ENCODE measurements around the gene HSD11B2.

Gene HSD11B2

DNA sequence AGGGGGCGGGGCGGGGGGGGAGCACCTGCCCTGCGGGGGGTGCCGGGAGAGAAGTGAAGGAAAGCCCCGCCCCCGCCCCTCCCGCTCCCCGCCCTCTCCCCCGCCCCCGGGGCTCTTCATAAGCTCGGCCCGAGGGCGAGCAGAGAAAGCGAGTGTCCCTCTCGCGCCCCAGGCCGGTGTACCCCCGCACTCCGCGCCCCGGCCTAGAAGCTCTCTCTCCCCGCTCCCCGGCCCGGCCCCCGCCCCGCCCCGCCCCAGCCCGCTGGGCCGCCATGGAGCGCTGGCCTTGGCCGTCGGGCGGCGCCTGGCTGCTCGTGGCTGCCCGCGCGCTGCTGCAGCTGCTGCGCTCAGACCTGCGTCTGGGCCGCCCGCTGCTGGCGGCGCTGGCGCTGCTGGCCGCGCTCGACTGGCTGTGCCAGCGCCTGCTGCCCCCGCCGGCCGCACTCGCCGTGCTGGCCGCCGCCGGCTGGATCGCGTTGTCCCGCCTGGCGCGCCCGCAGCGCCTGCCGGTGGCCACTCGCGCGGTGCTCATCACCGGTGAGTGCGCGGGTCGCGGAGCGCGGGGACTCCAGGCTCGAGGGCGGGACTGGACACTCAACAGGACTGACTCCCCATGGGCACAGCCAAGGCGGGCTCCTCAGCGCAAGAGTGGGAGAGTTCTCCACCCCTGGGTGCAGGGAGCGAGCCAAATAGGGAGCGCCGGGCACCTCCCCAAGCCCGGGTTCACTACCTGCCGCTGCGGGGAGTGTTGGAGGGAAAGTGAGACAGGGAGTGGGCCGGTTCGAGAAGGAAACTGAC lies at the start of gene HSD11B2:
Gene HSD11B2, plus strand, starts transcription at position 145 of the 798 bp plus-strand sequence. Its CDS starts 128 bp downstream, at position 273.
- TF ChIP-seq, protein P1, sequence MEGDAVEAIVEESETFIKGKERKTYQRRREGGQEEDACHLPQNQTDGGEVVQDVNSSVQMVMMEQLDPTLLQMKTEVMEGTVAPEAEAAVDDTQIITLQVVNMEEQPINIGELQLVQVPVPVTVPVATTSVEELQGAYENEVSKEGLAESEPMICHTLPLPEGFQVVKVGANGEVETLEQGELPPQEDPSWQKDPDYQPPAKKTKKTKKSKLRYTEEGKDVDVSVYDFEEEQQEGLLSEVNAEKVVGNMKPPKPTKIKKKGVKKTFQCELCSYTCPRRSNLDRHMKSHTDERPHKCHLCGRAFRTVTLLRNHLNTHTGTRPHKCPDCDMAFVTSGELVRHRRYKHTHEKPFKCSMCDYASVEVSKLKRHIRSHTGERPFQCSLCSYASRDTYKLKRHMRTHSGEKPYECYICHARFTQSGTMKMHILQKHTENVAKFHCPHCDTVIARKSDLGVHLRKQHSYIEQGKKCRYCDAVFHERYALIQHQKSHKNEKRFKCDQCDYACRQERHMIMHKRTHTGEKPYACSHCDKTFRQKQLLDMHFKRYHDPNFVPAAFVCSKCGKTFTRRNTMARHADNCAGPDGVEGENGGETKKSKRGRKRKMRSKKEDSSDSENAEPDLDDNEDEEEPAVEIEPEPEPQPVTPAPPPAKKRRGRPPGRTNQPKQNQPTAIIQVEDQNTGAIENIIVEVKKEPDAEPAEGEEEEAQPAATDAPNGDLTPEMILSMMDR (IDR thresholded peaks at IDR 0.05; ENCODE audit: low read depth, low read length, poor library complexity, severe bottlenecking), result no peak
- peak; percentile 76; the same call in 1 of the 2 replicates for TF ChIP-seq EZH2phosphoT487 (IDR thresholded peaks at IDR 0.05; ENCODE audit: borderline replicate concordance, low read length)
- Histone ChIP-seq H3K36me3 (ENCODE audit: control insufficient read depth, low read length) (no peaks in the 10 kb centered on the region), H3K4me2 (ENCODE audit: low read length) (peak within 1 kb of the TSS; percentile 66), H4K20me1 (ENCODE audit: control insufficient read depth, insufficient read depth, low read depth, low read length) (no peaks in the 10 kb centered on the region), H3F3A (ENCODE audit: control insufficient read depth, insufficient read depth) (no peaks in the 10 kb centered on the region), H3K79me2 (ENCODE audit: control insufficient read depth, low read length) (no peaks in the 10 kb centered on the region), H3K9me2 (replicated peaks; ENCODE audit: control insufficient read depth, low read length) (no peaks in the 10 kb centered on the region), H3K9me3 (ENCODE audit: control insufficient read depth, insufficient read depth, low read length) (no peaks in the 10 kb centered on the region), H3K4me1 (ENCODE audit: control insufficient read depth, low read length) (peaks cover 12% of the 10 kb centered on the region), H3K27ac (ENCODE audit: low read depth, low read length) (no peak within 1 kb of the TSS), H3K27me3 (ENCODE audit: control insufficient read depth, low read length) (peaks cover 50% of the 10 kb centered on the region), H3K4me3 (ENCODE audit: low read length) (peak within 1 kb of the TSS; percentile 67)

DNA sequence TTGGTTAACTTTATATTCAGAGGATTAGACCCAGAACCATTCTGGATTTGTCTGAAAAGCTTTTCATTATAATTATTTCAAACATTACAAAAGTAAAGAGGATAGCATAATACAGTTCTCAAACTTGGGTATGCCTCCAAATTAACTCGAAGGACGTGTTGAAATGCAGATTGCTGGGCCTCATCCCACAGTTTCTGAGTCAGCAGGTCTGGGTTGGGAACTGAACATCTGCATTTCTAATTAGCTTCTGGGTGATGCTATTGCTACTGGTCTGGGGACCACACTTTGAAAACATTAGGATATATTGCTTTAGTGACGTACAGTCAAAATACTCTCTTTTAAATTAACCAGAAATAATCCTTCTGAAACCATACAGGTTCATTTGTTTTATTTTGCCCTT lies 47.6 kb upstream of the HSD11B2 start:
- Histone ChIP-seq H3K4me1 (ENCODE audit: control insufficient read depth, low read length) (no peaks in the 10 kb centered on the region), H3K27ac (ENCODE audit: low read depth, low read length) (no peak overlapping the region), H3K79me2 (ENCODE audit: control insufficient read depth, low read length) (no peaks in the 10 kb centered on the region), H3F3A (ENCODE audit: control insufficient read depth, insufficient read depth) (no peaks in the 10 kb centered on the region), H3K4me3 (ENCODE audit: low read length) (no peak overlapping the region), H3K27me3 (ENCODE audit: control insufficient read depth, low read length) (peaks cover 35% of the 10 kb centered on the region), H3K4me2 (ENCODE audit: low read length) (no peak overlapping the region), H3K36me3 (ENCODE audit: control insufficient read depth, low read length) (no peaks in the 10 kb centered on the region), H3K9me2 (replicated peaks; ENCODE audit: control insufficient read depth, low read length) (no peaks in the 10 kb centered on the region), H3K9me3 (ENCODE audit: control insufficient read depth, insufficient read depth, low read length) (no peaks in the 10 kb centered on the region), H4K20me1 (ENCODE audit: control insufficient read depth, insufficient read depth, low read depth, low read length) (no peaks in the 10 kb centered on the region)
- no peak for TF ChIP-seq EZH2phosphoT487 (IDR thresholded peaks at IDR 0.05; ENCODE audit: borderline replicate concordance, low read length)
- TF ChIP-seq, protein P1 (IDR thresholded peaks at IDR 0.05; ENCODE audit: low read depth, low read length, poor library complexity, severe bottlenecking), result no peak

DNA sequence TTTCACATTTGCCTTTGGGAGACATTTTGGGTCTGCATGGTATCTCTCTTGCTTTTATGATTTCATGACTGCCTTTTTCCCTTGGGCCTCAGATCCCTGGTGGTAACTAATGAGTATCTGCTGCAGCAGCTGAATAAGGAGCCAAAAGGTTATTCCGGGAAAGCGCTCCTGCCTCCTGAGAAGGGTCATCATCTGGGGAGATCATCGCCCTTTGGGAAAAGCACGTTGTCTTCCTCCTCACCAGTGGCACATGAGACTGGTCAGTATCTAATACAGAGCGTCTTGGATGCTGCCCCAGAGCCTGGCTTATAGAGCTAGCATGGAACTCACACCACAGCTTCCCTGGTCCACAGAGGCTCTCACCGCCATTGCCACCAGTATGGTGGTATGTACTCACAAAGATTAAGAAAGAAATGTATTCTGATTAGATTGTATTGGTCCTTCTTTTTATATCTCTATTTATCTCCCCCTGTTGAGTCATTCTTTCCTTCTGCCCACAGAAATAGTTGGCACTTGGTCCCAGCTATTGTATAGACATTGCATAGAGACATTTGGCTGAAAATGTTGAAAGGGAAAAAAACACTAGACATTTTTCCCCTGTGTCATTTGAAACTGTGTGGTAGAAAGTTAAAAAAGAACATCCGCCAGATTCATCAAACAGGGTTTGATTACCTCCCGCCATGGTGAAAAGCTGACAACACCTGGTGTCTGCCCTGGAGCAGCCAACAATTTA lies 46.0 kb upstream of the HSD11B2 start:
- no peak overlapping the region for H3K4me2 ChIP-seq (ENCODE audit: low read length)
- H3K27me3 ChIP-seq (ENCODE audit: control insufficient read depth, low read length), result peaks cover 25% of the 10 kb centered on the region
- no peaks in the 10 kb centered on the region for H4K20me1 ChIP-seq (ENCODE audit: control insufficient read depth, insufficient read depth, low read depth, low read length)

More for the DNA sequence above, 46.0 kb upstream of the HSD11B2 start:
- Histone ChIP-seq H3K4me3 (ENCODE audit: low read length) (no peak overlapping the region), H3K9me3 (ENCODE audit: control insufficient read depth, insufficient read depth, low read length) (no peaks in the 10 kb centered on the region), H3F3A (ENCODE audit: control insufficient read depth, insufficient read depth) (no peaks in the 10 kb centered on the region), H3K9me2 (replicated peaks; ENCODE audit: control insufficient read depth, low read length) (no peaks in the 10 kb centered on the region), H3K79me2 (ENCODE audit: control insufficient read depth, low read length) (no peaks in the 10 kb centered on the region), H3K27ac (ENCODE audit: low read depth, low read length) (no peak overlapping the region), H3K36me3 (ENCODE audit: control insufficient read depth, low read length) (no peaks in the 10 kb centered on the region), H3K4me1 (ENCODE audit: control insufficient read depth, low read length) (no peaks in the 10 kb centered on the region)
- TF ChIP-seq EZH2phosphoT487 (IDR thresholded peaks at IDR 0.05; ENCODE audit: borderline replicate concordance, low read length), result no peak
- TF ChIP-seq, protein P1 (IDR thresholded peaks at IDR 0.05; ENCODE audit: low read depth, low read length, poor library complexity, severe bottlenecking), result no peak

Measured in DOHH2 (cell line).